Measurements from ENCODE around the gene ACADSB.

ACADSB gene

GRCh38 chr10:123007558-123008354 is 1.1 kb upstream of the ACADSB start:
- no peak for DNase-seq

DNA sequence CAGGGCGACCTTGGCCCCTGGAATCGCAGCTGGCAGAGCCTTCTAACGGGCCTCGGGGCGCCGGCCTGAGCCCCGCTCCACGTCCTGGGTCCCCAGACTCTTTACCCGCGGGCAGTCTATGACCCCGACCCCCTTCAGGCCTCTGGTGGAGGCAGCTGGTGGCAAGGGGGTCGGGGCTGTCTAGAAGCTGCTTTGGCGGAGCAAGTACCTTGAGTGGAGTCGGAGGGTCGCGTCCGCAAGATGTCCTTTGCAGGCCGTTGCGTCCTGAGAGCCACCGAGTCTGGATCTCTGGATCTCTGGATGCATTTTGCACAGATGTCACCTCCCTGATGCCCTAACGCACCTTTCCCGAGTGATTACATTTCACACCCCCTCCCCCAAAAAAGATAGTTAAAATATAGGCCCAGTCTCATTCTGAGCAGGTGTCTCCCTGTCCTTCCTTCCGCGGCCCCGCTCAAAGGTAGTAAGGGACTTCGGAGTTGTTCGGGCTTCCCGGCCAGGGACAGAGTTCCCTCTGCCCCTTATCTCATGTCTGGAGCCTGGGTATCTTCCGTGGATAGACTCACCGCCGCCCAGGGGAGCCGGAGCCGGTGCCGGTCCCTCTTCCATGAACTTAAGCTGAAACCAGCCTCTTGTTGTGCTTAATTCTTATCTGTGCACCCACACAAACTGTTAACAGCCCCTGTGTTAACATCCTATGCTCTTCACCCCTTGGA is 457 bp downstream of the ACADSB start:
- no peak for DNase-seq

- no peak for DNase-seq
Measured at GRCh38 chr10:123011987-123012386, 3.2 kb downstream of the ACADSB start.

DNA sequence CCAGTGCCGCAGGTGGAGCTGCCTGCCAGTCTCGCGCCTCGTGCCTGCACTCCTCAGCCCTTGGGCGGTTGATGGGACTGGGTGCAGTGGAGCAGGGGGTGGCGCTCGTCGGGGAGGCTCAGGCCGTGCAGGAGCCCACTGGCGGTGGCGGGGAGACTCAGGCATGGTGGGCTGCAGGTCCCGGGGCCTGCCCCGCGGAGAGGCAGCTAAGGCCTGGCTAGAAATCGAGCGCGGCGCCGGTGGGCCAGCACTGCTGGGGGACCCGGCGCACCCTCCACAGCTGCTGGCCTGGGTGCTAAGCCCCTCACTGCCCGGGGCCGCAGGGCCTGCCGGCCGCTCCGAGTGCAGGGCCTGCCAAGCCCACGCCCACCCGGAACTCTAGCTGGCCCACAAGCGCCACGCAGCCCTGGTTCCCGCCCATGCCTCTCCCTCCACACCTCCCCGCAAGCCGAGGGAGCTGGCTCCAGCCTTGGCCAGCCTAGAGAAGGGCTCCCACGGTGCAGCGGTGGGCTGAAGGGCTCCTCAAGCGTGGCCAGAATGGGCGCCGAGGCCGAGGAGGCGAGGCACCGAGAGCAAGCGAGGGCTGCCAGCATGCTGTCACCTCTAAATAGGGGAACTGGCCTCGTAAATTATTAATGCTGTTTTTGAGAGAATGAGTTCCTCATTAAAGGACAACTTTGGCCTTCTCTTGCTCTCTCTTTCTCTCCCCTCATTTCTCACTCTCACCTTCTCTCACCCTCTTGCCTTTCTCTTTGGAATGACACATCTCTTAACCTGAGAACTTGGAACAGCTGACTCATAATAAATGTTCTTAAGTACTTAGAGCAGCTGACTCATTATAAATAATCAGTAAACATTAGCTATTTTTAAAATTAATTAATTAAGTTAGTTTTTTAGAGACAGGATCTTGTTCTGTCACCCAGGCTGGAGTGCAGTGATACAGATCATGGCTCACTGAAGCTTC is 4.9 kb downstream of the ACADSB start:
- no peak for DNase-seq

DNA sequence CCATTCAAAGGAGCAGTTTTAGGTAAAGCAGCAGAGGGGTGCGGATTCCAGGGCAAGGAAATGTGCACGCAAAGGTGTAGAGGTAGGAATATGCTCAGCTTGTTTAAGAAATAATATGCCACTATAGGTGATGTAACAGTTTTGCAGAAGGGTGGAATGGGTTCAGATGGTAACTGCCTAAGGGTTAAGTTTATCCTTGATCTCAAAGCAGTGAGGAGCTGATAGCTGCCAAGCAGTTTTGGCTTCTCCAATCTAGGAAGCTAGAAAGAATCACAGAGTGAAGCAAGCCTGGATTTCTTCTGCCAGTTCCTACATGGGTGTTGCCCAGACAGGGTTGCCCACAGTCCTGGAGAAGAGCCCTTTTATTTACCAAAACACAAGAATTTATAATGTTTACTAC is 6.0 kb downstream of the ACADSB start:
- DNase-seq: no peak

DNA sequence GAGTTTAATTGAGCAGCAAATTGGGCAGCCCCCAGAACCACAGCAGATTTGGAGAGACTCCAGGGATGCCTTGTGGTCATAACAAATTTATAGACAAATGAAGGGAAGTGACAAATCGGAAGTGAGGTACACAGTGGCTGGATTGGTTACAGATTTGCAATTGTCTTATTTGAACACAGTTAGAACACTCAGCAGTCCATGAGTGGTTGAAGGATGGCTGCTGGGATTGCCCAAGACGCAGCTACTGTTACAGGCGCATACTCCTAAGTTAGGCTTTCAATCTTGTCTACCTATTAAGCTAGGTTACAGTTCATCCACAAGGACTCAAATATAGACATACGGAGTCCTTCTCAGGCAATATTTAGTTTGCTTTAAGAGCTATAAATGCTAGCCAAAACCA is 7.4 kb downstream of the ACADSB start:
- DNase-seq: no peak

GRCh38 chr10:123017421-123018165 is 8.8 kb downstream of the ACADSB start:
- DNase-seq: no peak

GRCh38 chr10:123018531-123018930 is 9.7 kb downstream of the ACADSB start:
- DNase-seq: no peak

GRCh38 chr10:123019264-123019663 is 10.5 kb downstream of the ACADSB start:
- DNase-seq: no peak

DNA sequence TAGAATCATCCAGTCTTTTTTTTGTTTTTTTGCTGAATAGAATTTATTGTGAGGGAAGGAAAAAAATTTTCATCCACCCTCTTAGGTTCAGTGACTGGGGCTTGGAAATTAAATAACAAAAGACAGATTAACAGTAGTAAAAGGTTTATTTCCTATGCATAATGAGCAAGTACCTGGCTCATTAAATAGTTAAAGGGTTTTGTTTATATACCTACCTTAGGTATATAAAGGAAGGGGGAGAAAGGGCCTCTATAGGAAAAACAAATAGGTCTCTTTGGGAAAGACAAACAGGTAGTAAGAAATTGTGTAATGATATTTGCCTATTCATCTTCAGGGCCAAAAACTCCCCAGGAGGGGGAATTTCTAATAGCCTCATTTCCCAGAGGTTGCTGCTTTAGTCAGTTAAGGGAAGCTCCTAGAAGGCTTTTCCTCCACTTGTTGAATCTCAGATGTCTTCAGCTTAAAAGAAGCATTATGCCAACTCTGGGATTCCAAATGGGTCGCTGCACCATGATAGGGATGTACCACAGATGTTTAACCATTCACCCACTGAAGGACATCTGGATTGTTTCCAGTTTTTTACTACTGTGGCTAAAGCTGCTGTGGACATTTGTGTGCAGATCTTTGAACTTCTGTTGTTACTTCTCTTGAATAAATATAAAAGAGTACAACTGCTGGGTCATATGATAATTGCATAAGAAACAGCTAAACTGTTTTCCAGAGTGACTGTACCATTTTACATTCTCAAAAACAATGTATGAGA is 11.3 kb downstream of the ACADSB start:
- no peak for DNase-seq

DNA sequence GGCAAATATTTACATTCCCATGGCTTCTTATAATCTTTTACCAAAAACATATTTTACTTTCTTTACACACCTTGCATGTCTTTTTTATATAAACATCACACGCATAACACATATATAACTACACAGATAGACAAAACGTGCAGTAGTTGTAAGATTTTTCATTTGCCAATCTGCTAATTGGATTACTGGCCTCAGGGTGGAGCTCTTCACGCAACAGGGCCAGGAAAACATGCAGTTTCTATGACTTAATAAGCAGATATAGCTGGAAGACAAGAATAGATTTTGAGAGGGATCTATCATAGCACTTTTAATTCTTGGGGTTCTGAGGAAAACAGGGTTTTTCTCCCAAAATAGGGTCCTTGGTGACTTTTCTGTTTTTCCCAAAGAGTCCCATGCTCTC is 12.7 kb downstream of the ACADSB start:
- DNase-seq: no peak

DNA sequence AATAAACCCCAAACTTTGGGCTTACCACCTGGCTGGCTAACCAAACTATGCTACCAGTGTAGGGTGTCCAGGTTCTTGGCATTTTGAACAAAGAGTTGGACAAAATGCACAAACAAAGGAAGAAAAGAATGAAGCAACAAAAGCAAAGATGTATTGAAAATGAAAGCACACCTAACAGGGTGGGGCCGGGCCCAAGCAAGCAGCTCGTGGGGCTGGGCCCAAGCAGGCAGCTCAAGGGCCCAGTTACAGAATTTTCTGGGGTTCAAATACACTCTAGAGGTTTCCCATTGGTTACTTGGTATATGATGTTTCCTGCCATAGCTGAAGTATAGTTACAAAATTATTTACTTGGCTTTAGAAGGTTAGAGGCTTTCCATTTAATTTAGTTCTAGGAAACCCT is 15.7 kb downstream of the ACADSB start:
- no peak for DNase-seq

GRCh38 chr10:123026302-123026701 is 17.5 kb downstream of the ACADSB start:
- DNase-seq: no peak

DNA sequence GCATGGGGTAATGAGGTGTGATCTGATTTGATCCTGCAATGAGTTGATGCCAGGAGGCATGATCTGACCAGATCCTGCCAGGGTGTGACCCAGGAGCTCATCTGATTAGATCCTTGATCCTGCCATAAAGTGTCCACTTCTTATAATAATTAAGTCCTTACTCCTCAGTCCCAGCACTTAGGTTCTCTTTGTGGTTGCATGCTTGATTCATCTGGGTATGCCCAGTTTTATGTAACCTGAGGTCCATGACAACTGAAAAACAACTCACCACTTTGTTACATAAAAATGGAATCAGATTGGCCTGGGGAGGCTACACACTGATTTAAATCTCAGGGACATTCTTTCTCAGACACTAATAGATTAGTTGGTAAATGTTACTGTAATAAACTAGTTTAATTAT is 19.1 kb downstream of the ACADSB start:
- DNase-seq: no peak

DNA sequence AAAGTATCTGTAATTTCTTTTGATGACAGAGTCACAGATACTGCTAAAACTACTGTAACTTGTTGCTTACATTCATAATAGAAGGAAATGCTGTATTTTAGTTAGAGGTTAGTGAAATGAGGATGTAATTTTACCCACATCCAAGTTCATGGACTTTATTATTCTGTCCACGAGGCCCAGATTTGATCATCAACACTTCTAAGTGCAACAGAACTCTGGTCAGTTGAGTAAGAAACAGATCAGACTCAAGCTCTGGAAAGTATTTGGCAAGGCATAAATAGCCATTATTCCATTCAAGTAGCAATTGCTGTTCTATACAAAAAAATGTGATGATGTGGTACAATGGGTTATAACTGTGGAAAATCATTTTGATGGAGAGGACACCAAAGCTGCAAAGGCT is 22.3 kb downstream of the ACADSB start:
- DNase-seq: no peak

GRCh38 chr10:123034332-123034731 is 25.5 kb downstream of the ACADSB start:
- no peak for DNase-seq

DNA sequence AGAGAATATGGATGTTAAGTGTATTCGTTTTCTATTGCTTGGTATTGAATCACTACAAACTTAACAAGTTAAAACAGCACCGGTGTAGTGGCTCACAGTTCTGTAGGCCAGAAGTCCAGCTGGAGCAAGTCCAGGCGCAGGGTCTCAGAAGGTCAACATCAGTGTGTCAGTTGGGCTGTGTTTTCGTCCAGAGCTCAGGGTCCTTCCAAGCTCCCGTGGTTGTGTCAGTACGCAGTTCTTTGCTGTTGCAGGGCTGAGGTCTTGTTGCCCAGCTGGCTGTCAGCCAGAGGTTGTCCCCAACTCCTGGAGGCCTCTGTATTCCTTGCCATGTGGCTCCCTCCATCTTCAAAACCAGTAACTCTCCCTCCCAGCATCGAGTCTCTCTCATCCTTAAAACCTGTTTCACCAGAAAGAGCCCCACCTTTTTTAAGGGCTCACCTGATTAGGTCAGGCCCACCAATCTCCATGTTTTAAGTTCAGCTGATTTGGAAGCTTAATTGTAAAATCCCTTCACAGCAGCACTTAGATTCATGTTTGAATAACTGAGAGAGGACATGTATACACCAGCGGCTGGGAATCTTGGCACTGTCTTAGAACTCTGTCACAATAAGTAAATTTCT is 26.8 kb downstream of the ACADSB start:
- DNase-seq: no peak

DNA sequence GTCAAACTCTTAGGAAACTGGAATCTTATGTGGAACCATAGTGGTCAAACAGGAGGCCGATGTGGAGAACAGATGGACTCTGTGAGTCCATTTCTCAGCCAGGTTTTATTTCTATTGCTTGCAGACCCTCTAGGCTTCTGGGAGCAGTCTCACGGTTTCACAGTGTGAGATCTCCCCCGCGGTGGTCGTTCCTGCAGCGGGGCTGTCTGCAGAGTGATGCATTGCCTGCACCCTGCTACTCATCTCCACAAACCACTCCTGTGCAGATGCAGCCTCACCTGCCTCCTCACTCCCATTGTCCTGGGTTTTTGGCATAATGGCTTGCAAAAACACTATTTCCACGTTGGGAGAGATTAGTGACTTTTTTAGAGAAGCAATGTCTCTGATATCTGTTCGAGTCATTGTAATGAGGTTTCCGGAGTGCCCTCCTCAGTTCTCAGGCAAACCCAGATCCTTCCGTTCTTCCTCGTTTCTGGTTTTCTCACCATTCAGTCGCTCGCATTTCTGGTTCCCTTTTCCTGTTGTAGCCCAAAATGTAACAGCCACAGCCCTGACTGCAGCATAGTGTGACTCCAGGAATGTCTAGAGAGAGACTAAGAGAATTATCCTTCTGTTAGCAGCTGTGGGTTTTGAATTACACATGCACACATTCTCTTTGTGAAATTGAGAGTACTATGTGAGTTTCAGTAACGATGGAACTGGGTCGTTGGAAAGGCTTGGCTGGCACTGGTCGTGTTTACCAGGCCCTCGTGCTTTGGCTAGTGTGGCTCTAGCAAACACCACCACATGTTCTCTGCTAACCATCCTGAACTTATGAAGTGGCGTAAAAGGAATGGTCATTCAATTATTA is 30.2 kb downstream of the ACADSB start:
- no peak for DNase-seq

DNA sequence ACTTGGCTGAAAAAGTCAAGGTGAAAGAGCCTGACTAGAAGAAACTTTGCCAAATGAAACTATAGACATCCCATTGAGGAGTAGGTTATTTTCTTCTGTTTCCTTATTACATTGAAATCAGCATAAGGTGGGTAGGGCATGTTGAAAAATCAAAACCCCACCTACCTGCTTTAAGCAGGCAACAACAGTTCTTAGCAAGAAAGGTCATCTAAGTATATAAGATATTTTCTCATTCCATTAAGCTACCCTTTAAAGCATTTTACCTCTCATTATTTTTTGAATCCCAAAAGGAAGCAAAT is 30.8 kb downstream of the ACADSB start:
- DNase-seq: no peak

DNA sequence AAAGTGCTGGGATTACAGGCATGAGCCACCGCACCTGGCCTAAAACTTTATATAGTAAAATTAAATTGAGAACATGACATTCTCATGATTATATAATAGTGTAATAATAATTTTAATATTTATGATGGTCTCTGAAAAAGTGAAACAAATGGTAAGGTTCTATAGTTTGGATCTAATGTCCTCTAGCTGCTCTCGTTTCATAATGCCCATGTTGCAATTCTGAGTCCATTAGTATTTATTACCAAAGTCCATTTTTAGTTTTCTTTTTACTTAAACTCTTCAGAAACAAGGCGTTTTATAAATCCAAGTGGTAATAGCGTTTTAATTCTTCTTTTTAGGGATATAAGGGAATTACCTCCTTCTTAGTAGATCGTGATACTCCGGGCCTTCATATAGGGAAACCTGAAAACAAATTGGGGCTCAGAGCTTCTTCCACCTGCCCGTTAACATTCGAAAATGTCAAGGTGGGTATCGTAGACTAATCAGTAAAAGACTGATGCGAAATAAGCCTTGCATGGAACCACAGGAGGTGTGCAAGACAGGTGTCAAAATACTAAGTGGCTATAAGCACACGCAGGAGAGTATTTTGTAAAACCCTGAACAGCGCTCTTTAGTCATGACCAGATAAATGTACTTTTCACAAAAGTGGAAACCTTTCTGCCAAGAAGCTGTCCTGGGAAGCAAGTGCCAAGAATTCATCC is 34.1 kb downstream of the ACADSB start:
- DNase-seq: no peak
